Upper lobe of right lung (tissue), 1 donor: ENCODE results near the gene OTULIN. TPM values are rescaled to one million over a fixed set of nuclear protein-coding genes. Genes with fewer than 3 reads are reported as not detected.

ENCODE experiments used
- ATAC-seq: fragments of 200-7000 bp; cut with Tn5 transposase; one replicate; pipeline ENCODE4 v1.9.1; 2020; ENCODE audit warnings: mild to moderate bottlenecking, moderate library complexity
- DNase-seq: peaks from one replicate; pipeline ENCODE4 v3.0.0-alpha.2; 2020
- H3K27ac ChIP-seq: fragments of 200-600 bp; one replicate; pipeline ENCODE4 v1.8.0; 2022
- H3K27me3 ChIP-seq: fragments of 200-600 bp; one replicate; pipeline ENCODE4 v1.8.0; 2022; ENCODE audit warnings: mild to moderate bottlenecking
- H3K36me3 ChIP-seq: fragments of 200-600 bp; one replicate; pipeline ENCODE4 v1.8.0; 2022
- H3K4me1 ChIP-seq: fragments of 200-600 bp; one replicate; pipeline ENCODE4 v1.8.0; 2022
- H3K4me3 ChIP-seq: fragments of 200-600 bp; one replicate; pipeline ENCODE4 v1.8.0; 2022; ENCODE audit warnings: mild to moderate bottlenecking
- H3K9me3 ChIP-seq: fragments of 200-600 bp; one replicate; pipeline ENCODE4 v1.8.0; 2022
- intact Hi-C: fragments of 100-400 bp; cut with DNase I; formaldehyde crosslinking; loops from one replicate; pipeline ENCODE4 v1.11.0; 2022
- total RNA-seq: library from RNA; stranded (reverse); fragmentation: NEBNext Ultra II Directional; extraction: Animal tissue kit (Norgen Biotek cat#: 25700); gene quantifications from one replicate; pipeline ENCODE4 v1.2.1, GENCODE V29; 2021
- TF ChIP-seq, protein P1 (sequence below): fragments of 200-600 bp; IDR thresholded peaks from one replicate; pipeline ENCODE4 v1.8.0; 2022; ENCODE audit warnings: antibody characterized with exemption
- donor health status: DM: no; HTN: yes; CAD: no; lungs with severe emphysema.

Gene OTULIN
- total RNA-seq, 1 donor from 2014 or later = 30.0 TPM

DNA sequence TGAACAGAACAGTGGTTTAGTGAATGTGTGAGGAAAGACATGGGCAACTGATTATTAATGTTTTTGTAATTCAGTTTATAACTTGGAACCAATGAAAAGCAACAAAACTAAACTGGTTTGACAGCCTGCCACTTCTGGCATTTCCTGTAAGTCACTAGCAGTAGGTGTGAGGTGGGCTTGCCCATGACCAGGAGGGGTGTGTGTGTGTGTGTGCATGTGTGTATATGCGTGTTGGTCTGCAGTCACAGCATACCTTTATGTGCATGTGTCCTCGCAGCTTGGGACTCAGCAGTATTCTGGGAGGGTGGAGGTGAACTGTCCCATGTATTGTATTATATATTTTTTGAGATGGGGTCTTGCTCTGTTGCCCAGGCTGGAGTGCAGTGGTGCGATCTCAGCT lies 32.3 kb downstream of the OTULIN start:
- Histone ChIP-seq H3K4me3 (no peak overlapping the region), H3K36me3 (peaks cover 67% of the 10 kb centered on the region), H3K27me3 (no peaks in the 10 kb centered on the region), H3K4me1 (no peaks in the 10 kb centered on the region), H3K9me3 (no peaks in the 10 kb centered on the region), H3K27ac (no peak overlapping the region)
- TF ChIP-seq, protein P1, sequence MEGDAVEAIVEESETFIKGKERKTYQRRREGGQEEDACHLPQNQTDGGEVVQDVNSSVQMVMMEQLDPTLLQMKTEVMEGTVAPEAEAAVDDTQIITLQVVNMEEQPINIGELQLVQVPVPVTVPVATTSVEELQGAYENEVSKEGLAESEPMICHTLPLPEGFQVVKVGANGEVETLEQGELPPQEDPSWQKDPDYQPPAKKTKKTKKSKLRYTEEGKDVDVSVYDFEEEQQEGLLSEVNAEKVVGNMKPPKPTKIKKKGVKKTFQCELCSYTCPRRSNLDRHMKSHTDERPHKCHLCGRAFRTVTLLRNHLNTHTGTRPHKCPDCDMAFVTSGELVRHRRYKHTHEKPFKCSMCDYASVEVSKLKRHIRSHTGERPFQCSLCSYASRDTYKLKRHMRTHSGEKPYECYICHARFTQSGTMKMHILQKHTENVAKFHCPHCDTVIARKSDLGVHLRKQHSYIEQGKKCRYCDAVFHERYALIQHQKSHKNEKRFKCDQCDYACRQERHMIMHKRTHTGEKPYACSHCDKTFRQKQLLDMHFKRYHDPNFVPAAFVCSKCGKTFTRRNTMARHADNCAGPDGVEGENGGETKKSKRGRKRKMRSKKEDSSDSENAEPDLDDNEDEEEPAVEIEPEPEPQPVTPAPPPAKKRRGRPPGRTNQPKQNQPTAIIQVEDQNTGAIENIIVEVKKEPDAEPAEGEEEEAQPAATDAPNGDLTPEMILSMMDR = no peak
- no peak for DNase-seq
- ATAC-seq = no peak
- intact Hi-C loops = no loop called here

DNA sequence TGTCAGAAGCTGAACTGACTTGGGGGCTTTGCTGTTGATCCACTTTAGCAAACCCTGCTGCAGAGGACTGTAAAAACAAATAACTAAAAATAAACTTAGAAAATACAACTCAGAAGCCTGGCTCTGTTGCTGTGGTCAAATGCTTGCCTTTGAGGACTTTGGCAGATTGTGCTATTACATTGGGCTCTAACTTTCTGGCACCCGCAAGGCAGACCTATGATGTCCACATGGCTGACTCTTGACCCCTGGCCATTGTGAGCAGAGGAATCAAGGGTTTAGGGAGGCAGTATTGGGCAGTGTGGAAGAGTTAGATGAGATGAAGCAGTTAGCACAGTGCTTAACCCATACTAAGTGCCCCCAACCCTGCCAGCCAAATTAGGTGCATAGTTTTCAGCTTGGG lies 34.0 kb downstream of the OTULIN start:
- no peak overlapping the region for H3K27ac ChIP-seq
- H3K4me3 ChIP-seq = no peak overlapping the region
- ATAC-seq = no peak
- TF ChIP-seq, protein P1 = no peak
- peaks cover 52% of the 10 kb centered on the region for H3K36me3 ChIP-seq
- no peak for DNase-seq
- intact Hi-C loops = no loop called here
- H3K27me3 ChIP-seq = no peaks in the 10 kb centered on the region
- H3K9me3 ChIP-seq = no peaks in the 10 kb centered on the region
- H3K4me1 ChIP-seq = no peaks in the 10 kb centered on the region

DNA sequence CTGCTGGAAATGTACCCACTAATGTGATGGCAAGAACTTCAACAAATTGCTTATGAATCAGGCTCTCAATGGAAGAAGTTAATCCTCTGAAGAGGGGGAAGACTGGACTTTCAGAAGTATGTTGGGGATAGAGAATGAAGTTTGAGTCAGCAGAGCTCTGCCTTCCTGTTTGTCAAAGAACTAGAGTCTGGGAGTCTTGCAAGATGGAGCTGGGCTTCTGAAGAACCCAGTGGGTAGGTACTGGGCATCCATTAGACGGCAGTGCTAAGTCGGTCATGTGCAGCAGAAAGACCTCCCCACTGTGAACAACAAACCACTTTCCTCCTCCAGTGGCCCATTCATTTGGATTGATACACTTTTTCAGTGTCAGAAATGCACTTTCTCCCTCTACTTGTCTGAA lies 34.6 kb downstream of the OTULIN start:
- ATAC-seq (no peak), DNase-seq (no peak)
- Histone ChIP-seq H3K4me1 (no peaks in the 10 kb centered on the region), H3K27ac (no peak overlapping the region), H3K36me3 (peaks cover 52% of the 10 kb centered on the region), H3K9me3 (no peaks in the 10 kb centered on the region), H3K27me3 (no peaks in the 10 kb centered on the region), H3K4me3 (no peak overlapping the region)
- TF ChIP-seq, protein P1 = no peak
- intact Hi-C loops = no loop called here

DNA sequence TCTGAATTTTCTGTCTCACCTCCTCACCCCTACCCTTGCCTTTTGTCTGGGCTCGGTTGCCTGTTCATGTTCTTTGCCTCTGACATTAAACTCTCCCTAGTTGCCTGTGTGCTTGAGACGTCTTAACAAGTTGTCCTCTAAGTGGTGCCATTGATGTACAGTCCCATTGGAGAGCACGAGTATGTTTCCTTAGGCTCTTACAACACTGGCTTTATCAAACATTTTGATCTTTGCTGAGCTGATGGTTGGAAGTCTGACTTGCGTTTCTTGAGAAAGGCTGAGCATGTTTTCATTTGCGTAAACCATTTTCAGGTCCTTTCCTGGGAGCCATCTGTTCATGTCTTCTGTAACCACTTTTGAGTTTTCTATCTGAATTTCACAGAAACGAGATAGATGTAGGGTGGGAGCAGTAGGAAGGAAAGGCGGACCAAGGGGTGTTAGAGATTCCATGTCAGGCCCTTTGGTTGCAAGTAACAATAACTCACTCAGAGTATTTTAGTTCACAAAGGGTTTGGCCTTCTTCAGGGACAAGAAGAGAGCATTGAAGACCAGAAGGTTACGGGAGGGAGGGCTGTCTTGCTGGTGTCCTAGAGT lies 35.4 kb downstream of the OTULIN start:
- H3K36me3 ChIP-seq = peaks cover 50% of the 10 kb centered on the region
- DNase-seq (no peak), ATAC-seq (no peak)
- H3K4me1 ChIP-seq = no peaks in the 10 kb centered on the region
- intact Hi-C loops = no loop called here
- H3K27me3 ChIP-seq = no peaks in the 10 kb centered on the region
- TF ChIP-seq, protein P1 = no peak
- H3K4me3 ChIP-seq = no peak overlapping the region
- no peak overlapping the region for H3K27ac ChIP-seq
- no peaks in the 10 kb centered on the region for H3K9me3 ChIP-seq

DNA sequence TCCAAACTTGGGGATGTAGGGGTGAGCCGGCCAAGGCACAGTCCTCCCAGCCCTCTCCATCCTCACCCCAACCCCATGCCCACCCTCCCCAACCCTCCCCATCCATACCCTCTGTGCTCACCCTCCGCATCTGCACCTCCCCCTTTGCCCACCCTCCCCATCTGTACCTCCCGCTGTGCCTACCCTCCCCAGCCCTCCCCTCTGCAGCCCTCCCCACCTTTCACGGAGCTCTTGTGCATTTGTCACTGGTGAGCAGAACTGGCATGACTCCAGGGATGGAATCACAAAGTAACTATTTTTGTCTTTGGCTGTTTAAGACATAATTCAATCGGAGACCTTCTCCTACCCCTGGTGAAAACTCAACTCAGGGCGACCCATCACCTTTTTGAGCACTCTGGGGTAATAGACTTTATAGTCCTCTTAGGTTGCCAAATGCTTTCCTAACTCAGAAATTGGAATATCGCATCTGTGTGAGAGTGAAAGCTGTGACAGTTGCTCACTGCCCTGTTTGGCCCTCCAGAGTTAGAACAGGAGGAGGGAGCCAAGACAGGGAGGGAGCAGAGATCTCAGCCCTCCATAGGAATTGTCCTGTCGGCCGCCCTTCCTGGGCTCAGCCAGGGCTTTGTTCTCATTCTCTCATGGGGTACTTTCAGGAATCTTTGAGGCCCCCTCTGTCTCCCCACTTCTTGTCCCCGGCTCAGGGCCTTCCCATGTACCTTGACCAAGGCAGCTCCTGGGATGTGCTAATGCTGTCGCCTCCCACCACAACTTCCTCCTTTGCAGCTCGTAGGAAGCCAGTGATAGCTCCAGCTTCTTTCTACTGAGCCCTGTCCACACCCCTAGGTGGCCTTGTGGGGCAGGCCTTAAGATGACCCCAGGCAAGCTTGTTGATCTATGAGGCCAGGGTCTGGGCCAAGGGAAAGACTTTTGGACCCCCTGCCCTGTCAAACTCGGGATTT lies 36.2 kb downstream of the OTULIN start:
- no peaks in the 10 kb centered on the region for H3K4me1 ChIP-seq
- no peaks in the 10 kb centered on the region for H3K27me3 ChIP-seq
- DNase-seq (no peak), ATAC-seq (peak; percentile 87)
- H3K27ac ChIP-seq = peak overlapping the region; percentile 6
- TF ChIP-seq, protein P1 = no peak
- no peak overlapping the region for H3K4me3 ChIP-seq
- intact Hi-C loops = no loop called here
- peaks cover 48% of the 10 kb centered on the region for H3K36me3 ChIP-seq
- no peaks in the 10 kb centered on the region for H3K9me3 ChIP-seq
